ENCODE results near the gene ROBO1.
"Not testable (repeated sequence)": the region's sequence is repeated elsewhere in the genome, so short reads cannot be mapped to it uniquely, and the experiment has no call there.

The ROBO1 gene

GRCh38 chr3:78754066-78754743 is 1013.6 kb downstream of the ROBO1 start:
- no peak for DNase-seq

DNA sequence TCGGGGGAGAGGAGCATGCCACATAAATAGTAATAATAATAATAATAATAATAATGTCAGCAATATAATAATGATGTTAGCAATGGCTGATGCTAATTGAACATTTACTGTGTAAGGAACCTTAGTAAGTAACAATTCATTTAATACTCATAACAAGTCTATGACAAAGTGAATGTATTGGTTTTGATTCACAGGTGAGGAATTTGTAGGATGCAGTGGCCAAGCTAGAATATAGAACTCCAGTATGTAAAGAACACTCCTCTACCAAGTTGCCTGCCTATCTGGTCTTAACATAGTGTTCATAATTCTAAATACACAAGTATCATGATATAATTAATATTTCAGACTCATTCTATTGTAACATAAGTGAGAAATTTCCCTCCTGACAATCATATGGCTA is 1016.5 kb downstream of the ROBO1 start:
- DNase-seq, result no peak

GRCh38 chr3:78750291-78750690 is 1017.5 kb downstream of the ROBO1 start:
- not testable (repeated sequence) for DNase-seq

DNA sequence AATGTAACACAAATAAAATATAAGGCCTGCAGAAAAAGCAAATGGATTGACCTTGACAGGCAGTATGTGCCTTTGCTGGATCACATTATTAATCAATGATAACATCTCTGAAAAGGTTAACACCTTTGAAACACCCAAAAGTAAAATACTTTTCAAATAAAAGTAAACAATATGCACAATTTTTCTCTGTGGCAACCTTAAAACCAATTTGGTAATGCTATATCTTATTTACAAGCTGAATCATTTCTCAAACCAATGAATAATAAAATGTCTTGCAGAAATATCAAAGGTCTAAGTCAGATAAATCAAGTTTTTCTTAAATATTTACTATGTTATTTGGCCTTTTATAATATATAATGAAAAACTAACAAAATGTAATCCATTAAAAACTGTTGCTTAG is 1018.7 kb downstream of the ROBO1 start:
- DNase-seq, result no peak

- DNase-seq, result no peak
Observed at GRCh38 chr3:78745847-78746246, 1022.0 kb downstream of the ROBO1 start.

DNA sequence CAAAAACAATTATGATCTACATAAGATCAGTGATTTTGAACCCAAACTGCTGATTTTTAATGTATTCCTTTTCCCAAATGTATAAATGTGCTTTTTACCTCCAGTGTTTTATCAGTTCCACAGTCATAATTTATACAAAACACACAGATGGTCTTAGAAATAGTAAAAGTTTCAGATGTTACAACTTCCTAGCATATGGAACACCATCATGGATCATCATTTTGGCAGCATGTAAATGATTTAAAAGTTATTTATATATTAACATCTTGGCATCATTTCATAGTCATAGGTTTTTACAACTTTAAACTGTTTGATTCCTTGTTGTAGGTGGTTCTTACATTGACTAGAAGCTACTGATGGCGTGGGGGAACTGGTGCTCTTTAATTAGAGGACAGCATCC is 1025.3 kb downstream of the ROBO1 start:
- DNase-seq, result no peak

- DNase-seq, result no peak
Observed at GRCh38 chr3:78742041-78742440, 1025.8 kb downstream of the ROBO1 start.

DNA sequence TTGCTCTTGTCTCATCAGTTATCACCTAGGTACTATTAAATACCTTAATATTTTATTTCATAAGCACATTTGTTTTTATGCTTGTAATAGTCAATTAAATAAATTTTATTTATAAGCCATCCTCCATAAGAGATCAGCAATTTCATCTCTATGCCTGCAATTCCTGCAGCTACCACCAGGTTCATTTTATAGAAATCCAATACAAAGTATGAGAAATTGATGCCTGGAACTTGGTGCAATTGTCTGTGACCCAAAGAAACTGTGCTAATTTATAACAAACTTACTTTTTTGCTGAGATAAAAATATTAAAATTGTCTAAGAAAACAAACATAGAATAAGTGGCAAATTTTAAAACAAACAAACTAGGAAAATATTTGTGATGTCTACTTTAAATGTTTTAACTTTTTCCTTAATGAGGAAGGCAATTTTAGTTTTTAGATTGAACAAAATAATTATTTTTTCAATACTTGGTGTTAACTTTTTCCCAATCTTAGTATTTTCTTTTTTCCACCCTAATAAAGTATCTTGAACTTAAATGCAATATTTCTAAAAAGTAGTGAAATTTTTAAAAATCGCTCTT is 1026.6 kb downstream of the ROBO1 start:
- no peak for DNase-seq

GRCh38 chr3:78738833-78739232 is 1029.0 kb downstream of the ROBO1 start:
- no peak for DNase-seq

- DNase-seq, result no peak
Observed at GRCh38 chr3:78737988-78738387, 1029.8 kb downstream of the ROBO1 start.

GRCh38 chr3:78736863-78737262 is 1030.9 kb downstream of the ROBO1 start:
- DNase-seq, result no peak

- peak; percentile 63 for DNase-seq
Observed at GRCh38 chr3:78734048-78734637, 1033.7 kb downstream of the ROBO1 start.

DNA sequence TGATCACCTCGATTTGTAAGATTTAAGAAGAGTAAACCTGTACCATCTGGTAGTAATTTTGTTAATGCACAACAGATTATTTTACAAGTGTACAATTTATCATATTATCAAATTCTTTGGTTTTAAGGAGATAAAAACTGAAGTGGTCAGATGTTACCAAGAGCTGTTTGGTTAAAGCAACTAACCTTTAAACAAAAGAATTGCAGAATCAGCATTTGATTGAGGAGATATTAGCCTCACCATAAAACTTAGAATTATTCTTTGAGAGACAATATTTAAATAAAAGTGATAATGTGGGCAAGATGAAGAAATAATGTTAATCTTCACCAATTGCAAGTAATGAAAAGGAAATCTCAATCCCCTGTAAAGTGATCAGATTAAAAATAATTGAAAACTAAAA is 1034.9 kb downstream of the ROBO1 start:
- DNase-seq, result no peak

DNA sequence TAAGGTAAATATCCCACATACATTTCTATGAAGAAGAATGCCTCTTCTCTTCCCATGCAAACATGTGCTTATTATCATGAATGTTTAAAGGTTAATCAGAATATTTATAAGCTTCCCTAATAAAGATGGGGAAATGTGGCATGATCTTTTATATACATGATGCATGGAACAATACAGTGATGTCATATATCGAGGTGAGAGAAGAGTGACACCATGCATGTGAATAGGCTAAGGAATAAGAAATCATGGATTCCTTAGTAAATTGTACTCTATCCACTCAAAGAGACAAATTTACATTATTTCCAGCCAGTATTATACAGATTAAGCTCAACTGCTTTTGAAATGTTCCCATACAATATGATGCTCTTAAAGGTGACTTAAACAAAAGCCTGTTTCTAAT is 1035.3 kb downstream of the ROBO1 start:
- DNase-seq, result no peak

- DNase-seq, result no peak
Observed at GRCh38 chr3:78729946-78730345, 1037.9 kb downstream of the ROBO1 start.

GRCh38 chr3:78728406-78729145 is 1039.2 kb downstream of the ROBO1 start:
- peak; percentile 87 for DNase-seq

GRCh38 chr3:78726545-78726944 is 1041.3 kb downstream of the ROBO1 start:
- DNase-seq, result no peak

- no peak for DNase-seq
Observed at GRCh38 chr3:78725703-78726246, 1042.0 kb downstream of the ROBO1 start.

DNA sequence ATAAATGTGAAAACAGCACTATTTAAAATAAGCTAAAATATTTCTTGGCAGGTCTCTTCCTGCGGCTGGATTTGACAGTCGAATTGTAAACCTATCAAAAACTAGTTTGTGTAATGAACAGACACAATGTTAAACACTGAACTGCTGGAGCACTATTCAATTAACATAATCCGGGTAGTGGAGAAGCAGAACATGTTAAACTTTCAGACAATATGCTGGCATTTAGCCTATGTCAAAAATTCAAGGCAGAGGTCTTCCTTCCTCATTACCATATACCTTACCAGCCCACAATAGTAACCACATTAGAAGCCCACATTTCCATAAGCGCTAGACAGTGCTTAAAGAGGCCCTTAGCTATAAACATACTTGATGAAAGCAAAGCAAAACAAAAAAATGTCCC is 1042.9 kb downstream of the ROBO1 start:
- DNase-seq, result no peak

GRCh38 chr3:78724364-78724763 is 1043.4 kb downstream of the ROBO1 start:
- not testable (repeated sequence) for DNase-seq

GRCh38 chr3:78721771-78722543 is 1045.8 kb downstream of the ROBO1 start:
- no peak for DNase-seq

DNA sequence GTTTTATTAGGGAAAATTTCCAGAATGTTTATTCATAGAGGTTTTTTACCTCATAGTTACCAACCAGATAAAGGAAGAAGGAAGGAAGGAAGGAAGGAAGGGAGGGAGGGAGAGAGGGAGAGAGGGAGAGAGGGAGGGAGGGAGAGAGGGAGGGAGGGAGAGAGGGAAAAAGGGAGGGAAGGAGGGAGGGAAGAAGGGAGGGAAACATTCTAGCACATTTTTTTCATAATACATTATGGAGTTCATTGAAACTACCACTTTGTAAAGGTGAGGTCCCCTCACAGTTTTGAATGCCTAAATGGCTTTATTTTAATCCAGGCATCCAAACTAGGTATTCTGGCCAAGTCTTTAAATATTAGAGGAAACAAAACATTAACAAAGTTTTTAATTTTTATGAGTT is 1049.1 kb downstream of the ROBO1 start:
- no peak for DNase-seq

DNA sequence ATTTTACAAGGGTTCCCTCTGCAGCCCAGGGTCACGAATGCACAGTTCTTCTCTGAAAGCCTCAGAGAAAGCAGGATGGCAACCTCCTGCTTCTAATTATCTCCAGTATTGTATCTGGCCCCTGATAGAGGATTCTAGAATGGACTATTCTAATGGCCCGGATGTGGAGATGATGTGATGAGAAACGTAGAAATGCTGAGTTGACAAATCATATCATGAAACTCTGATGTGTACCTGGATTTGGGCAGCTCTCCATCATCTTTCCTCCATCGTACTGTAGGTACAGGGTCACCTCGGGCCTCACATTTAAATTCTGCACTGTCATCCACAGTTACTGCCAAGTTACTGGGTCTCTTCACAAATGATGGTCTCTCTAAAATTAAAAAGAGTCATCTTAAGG is 1050.8 kb downstream of the ROBO1 start:
- no peak for DNase-seq
